Measurements from ENCODE around the gene RAB3B. TPM values are rescaled to one million over a fixed set of nuclear protein-coding genes. Genes with fewer than 3 reads are reported as not detected.
A peak's percentile ranks its signal among the peaks of the same experiment; 100 is the strongest.
"Not testable (repeated sequence)": the region's sequence is repeated elsewhere in the genome, so short reads cannot be mapped to it uniquely, and the experiment has no call there.

The RAB3B gene
- total RNA-seq, 1 donor from 2014 or later = 1.0 TPM

GRCh38 chr1:51915951-51916350 lies 74.5 kb downstream of the RAB3B start:
- DNase-seq = no peak

GRCh38 chr1:51912881-51913280 lies 77.6 kb downstream of the RAB3B start:
- DNase-seq = no peak

- DNase-seq = no peak
Observed at GRCh38 chr1:51910221-51911000, 80.1 kb downstream of the RAB3B start.

GRCh38 chr1:51908499-51908898 lies 82.0 kb downstream of the RAB3B start:
- no peak for DNase-seq

- DNase-seq = no peak
Observed at GRCh38 chr1:51907079-51907702, 83.3 kb downstream of the RAB3B start.

GRCh38 chr1:51906306-51907078 lies 84.0 kb downstream of the RAB3B start:
- no peak for DNase-seq

GRCh38 chr1:51902456-51902855 lies 88.0 kb downstream of the RAB3B start:
- no peak for DNase-seq

GRCh38 chr1:51901151-51901550 lies 89.3 kb downstream of the RAB3B start:
- no peak for DNase-seq

GRCh38 chr1:51899022-51899421 lies 91.5 kb downstream of the RAB3B start:
- DNase-seq = no peak

GRCh38 chr1:51898090-51898734 lies 92.3 kb downstream of the RAB3B start:
- DNase-seq = peak; percentile 55

- DNase-seq = peak; percentile 78
Observed at GRCh38 chr1:51897699-51898031, 92.8 kb downstream of the RAB3B start.

- DNase-seq = not testable (repeated sequence)
Observed at GRCh38 chr1:51894748-51895147, 95.8 kb downstream of the RAB3B start.

GRCh38 chr1:51878616-51879336 lies 111.7 kb downstream of the RAB3B start, which contains the start of gene NRDC:
TSS of gene NRDC (minus strand) at chr1:51878727. CDS start at chr1:51878615, 112 bp downstream.
- DNase-seq = peak; percentile 100

GRCh38 chr1:51878308-51878615 lies 112.2 kb downstream of the RAB3B start:
- DNase-seq = no peak

GRCh38 chr1:51877434-51878307 lies 112.8 kb downstream of the RAB3B start:
- DNase-seq = peak; percentile 57

GRCh38 chr1:51875836-51876235 lies 114.7 kb downstream of the RAB3B start:
- DNase-seq = no peak

- no peak for DNase-seq
Observed at GRCh38 chr1:51875291-51875772, 115.2 kb downstream of the RAB3B start.

- not testable (repeated sequence) for DNase-seq
Observed at GRCh38 chr1:51873270-51873669, 117.2 kb downstream of the RAB3B start.

- DNase-seq = no peak
Observed at GRCh38 chr1:51871351-51871975, 119.0 kb downstream of the RAB3B start.

- no peak for DNase-seq
Observed at GRCh38 chr1:51870603-51871350, 119.7 kb downstream of the RAB3B start.

All from dermis blood vessel endothelial cell (primary cell).